Putamen (tissue), 1 donor: ENCODE measurements around the gene VWA2.

Source experiments
- DNase-seq: peaks from one replicate; pipeline ENCODE4 v3.0.0-alpha.2; 2016; ENCODE audit warnings: low spot score

The VWA2 gene

DNA sequence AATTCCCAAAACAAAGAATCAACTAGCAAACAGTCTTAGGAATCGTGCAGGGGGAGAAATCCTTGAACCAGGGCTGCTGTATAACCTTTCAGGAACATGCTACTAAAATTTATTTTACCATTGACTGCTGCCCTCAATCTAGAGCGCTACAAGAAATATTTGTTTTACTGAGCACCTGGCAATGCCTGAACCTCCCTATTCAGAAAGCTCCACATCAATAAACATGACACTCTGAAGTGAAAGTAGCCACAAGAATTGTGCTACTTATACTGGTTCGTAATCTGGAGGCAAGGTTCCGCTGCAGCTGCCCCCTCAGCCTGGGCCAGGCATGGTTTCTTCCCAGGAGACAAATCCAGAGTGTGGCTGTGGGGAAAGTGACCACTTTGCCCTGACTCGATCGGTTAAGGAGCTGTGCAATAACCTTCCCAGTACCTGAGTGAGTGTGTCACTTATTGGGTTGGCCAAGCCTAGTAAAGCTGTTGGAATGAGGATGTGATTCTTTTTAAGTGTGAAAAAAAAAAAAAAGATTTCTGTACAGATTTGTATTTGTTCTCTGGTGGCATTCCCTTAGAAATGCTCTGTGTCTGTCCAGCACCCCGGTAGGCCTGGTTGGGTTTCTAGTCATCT, 7.7 kb downstream of the VWA2 start:
- DNase-seq: no peak

DNA sequence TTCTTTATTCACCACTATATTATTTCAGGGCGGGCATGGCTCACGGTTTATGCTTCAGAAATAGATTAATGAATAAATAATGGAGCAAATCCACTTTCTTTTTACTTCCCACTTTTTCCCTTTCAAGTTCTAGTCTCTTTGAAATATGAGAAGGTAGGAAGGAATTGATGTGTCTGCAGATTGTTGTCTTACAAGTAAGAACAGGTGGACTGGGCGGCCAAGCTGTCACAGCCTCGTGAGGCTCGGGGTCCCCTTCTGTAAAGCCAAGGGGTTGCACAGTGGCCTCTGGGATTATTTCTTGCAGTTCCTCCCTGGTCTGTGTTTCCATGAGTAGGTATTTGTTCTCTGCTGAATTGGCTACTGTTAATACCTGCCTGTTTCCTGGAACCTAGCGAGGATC, 11.2 kb downstream of the VWA2 start:
- no peak for DNase-seq

DNA sequence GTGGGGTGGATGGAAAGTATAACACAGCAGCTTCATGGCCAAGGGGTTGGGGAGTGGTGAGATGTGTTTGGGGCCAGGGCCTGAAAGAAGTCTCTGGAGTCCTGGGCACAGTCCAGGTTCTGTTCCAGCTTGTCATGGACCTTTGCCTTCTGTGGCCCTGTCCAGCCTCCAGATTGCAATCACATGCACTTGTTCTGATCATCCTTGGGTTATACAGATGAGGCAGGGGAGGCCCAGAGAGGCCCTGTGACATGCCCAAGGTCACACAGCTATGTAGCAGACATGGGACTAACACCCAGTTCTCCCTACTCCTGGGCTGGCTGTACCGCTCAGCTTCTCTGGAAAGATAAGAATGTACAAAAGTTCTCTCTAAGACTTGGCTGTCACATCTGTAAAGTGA, 11.7 kb downstream of the VWA2 start:
- no peak for DNase-seq

DNA sequence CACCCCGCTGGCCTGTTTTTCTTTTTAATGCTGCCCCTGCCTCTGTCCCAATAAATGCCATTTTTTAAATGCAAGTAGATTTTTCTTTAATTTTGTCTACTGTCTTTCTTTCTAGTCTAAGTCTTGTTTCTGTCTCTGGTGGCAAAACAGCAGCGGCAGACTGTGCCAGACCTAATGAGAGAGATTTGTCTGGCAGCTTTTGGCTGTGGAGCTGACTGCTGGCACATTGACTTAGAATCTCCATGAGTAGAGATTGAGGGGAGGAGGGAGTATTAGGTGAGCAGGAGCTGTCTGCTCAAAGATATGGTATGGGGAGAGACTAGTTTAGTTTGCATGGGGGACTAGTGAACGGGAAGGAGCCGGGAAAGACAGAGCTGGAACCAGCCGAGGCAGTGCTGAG, 13.0 kb downstream of the VWA2 start:
- no peak for DNase-seq

DNA sequence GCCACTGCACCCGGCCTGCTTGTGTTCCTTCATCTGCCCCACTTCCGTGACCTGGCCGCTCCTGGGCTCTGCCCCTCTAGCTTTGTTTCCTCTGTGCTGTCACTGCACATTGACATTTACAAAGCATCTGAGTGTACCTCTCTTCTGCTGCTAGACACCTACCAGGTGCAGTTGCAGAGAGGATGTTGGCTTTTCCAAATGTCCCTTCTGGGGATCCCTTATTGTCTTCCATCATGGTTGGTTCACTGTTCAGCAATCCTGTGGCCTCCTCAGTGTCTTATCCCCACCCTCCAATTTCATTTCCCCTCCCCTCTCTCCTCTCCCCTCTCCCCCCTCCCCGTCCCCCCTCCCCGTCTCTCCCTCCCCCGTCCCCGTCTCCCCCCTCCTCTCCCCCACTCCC, 13.8 kb downstream of the VWA2 start:
- DNase-seq: no peak

DNA sequence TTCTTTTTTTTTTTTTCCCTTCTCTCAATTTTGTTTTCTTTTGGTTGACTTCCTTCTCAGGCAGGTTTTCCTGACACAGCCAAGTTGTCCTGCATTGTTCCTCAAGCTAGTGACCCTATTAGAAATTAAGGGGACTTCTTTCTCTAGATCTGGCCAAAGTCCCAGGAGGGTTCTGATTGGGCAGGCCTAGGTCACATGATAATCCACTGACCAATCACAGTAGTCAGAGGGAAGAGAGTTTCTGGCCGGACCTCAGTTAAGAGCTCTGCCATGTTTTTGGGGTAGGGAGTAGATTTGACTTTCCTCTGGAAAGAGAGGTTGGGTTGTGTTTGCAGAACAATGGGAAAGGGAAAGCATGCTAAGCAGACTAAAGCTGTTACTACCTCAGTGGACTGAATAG, 16.2 kb downstream of the VWA2 start:
- no peak for DNase-seq

DNA sequence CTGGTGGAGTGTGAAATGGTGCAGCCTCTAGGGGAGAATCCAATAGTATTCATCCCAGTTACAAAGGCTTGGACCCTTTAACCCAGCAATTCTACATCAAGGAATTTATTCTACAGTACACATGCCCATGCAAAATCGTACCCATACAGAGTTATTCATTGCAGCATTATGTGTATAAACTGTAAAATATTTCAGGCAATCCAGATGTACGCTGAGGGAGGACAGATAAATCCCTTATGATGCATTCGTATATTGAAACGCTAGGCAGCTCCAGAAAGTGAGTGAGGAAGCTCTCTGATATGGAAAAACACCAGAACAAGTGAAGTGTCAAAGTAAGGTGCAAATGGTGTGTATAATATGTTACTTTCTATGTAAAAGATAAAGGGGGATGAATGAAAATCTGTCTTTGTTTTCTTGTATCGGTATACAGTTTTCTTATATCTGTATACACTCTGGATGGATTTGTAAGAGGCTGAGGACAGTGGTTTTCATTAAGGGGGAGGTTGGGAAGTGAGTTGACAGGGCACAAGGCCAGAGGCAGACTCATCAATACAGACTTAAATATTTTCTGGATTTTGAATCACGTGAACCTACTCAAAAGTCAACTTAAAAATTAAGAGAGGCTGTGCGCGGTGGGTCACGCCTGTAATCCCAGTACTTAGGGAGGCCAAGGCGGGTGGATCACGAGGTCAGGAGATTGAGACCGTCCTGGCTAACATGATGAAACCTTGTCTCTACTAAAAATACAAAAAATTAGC, 17.1 kb downstream of the VWA2 start:
- DNase-seq: no peak

DNA sequence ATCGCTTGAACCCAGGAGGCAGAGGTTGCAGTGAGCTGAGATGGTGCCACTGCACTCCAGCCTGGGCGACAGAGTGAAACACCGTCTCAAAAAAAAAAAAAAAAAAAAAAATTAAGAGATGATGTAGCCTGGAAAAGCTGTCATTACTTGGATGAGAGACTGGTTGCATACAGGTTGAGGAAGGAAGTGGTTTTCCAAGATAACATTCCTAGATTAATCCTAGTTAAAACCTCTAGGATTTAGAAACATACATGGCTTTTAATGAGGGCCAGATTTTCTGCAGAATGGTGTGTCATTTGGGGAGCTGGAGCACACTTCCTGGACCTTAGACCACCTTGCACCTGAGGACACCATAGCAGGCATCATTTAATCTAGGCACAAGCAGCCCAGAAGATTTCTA, 17.8 kb downstream of the VWA2 start:
- no peak for DNase-seq

DNA sequence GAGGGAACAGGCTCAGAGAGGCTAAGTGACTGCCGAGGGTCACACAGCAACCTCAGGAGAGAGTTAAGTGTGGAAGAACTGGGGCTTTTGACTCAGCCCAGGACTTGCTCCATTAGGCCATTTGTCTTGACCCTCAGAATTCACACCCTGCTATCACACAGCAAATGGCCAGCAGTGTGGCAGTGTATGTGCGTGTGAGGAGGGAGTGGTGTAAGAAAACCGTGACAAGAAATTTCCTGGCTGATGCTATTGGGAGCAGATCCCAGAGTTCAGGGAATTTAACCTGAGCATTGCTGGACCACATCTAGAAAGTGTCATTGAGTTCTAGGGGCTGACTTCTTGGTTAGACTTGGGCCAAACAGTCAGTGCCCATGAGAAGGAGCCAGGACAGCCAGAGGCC, 18.4 kb downstream of the VWA2 start:
- DNase-seq: no peak

DNA sequence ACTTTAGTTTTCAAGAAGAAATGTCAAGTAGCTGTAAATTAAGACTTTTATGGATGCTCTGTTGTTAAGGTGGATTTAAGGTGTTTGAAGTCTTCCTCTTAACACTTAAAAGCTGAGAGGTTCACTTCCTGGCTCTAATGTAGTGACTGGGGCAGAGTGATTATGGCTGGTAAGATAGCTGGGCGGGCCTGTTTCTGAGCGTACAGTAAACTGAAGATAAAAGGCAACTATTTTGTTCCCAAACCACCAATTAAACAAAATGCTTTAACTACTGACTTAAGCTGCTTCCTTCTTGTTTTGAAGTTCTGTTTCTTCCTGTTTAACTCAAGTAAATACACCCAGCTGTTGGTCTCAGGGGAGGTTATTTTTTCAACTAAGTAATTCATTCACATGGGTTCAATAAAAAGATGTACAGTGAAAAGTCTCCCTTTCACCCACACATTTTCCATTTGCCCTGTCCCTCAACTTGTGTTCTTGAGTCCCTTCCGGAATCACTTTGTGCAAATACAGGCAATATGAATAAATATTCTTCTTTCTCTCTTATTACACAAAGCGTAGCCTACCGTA, 19.3 kb downstream of the VWA2 start:
- DNase-seq: no peak

DNA sequence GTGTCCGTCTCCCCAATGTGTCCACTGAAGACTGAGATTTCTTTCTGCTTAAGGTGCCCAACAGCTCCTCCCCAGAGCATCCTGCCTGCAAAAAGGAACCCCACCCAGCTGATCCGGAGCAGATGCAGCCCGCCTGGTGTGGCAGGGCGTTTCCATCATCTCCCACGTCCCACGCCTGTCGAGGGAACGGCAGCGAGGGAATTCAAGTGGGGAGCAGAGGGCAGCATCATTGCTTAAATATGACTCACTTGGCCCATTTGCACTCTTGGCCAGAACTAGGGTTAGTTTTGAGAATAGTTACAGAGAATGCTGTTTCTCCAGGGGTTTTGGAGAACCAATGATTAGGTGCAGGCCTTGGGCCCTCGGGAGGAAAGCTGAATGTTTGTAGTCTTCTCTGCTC, 20.8 kb downstream of the VWA2 start:
- DNase-seq: no peak

DNA sequence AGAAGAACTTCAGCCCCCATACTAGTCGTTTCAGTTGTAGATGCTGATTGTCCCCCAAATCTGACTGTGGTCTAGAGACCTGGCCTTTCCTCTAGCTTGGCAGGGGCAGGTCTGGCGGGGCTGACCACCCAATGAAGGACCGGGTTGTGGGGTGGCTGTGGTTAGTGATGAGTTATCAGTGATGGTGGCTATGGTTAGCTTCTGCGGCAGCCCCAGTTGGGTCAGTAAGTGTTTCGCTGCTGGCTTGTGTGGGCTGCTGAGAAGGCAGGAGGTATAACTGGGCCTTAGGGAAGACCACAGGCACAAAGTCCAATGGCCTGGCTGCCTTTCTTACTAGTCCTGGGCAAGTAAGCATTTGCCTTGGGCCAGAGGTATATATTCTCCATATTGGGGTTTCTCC, 21.3 kb downstream of the VWA2 start:
- no peak for DNase-seq

DNA sequence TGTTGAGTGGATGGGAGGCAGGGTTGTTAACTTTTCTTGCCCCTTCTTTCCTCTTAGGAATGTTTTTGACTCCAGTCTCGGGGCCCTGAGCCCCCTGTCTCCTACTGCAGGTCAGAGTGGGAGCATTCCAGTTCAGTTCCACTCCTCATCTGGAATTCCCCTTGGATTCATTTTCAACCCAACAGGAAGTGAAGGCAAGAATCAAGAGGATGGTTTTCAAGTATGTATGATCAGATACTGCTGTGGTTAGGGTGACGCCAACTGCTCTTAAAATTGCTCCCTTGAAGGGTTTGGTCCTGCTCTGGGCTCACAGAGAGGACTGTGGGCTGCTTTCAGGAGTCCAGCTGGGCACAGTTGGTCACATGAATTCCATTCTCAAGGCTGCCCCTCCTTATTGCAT, 22.0 kb downstream of the VWA2 start:
- no peak for DNase-seq

DNA sequence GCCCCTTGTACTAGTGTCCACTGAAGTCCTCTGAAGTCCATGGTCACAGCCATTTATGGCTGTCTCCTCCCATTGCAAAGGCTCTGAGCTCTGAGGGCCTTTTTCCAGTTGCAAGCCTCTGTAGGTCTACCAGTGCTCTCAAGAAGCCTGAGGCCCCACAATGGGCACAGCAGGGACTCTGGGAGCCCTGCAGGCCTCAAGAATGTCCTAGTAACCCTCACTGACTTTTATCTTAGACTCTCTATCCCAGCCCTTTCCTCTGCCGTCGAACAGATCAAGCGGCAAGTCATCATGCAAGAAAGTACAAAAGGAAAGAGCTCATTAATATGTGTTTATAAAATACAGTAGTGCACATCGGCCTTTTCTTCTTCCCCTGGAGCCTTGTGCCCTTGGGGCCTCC, 23.4 kb downstream of the VWA2 start:
- DNase-seq: no peak

DNA sequence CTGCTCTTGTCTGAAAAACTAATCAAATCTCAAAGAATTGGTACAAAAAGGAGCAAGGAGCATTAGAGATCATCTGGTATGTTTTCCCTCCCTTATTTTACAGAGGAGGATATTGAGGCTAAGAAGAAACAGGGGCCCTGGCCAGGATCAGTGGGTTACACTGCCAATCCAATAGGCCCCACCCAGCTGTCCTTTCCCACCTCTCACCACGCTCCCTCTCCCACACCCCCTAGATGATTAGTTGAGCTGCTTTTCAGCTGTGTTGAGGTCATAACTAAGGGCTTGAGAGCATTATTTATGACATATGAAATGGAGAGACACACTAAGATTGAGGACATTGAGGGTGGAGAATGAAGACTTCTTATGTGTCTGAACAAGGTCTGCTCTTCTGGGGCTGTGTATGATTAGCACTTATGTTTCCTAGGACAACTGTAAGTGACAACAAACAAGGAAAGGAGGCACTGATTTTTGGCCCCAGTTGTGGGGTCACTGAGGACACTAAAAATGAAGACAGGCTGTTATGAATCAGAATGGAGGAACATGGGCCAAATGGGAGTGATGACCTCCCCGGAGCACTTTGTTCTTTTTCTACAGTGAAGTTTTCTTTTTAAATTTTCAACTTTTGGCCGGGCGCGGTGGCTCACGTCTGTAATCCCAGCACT, 26.5 kb downstream of the VWA2 start:
- no peak for DNase-seq

DNA sequence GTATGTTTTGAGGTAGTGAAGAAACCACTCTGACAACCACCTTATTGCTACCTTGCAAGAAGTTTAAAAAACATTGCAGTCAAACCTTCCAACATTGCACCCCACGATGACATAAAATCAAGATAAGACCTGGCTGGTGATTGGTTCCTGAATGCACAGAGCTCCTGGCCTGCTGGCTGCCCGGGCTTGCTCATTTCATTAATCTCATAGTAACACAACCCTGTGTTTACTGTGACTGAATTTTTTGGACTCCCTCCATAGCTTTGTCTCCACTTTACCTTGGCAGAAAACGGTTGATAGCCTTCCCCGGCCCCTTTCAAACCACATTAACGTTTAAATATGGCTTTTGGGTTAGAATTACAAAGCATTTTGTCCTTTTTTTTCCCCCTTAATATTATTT, 27.5 kb downstream of the VWA2 start:
- DNase-seq: no peak

DNA sequence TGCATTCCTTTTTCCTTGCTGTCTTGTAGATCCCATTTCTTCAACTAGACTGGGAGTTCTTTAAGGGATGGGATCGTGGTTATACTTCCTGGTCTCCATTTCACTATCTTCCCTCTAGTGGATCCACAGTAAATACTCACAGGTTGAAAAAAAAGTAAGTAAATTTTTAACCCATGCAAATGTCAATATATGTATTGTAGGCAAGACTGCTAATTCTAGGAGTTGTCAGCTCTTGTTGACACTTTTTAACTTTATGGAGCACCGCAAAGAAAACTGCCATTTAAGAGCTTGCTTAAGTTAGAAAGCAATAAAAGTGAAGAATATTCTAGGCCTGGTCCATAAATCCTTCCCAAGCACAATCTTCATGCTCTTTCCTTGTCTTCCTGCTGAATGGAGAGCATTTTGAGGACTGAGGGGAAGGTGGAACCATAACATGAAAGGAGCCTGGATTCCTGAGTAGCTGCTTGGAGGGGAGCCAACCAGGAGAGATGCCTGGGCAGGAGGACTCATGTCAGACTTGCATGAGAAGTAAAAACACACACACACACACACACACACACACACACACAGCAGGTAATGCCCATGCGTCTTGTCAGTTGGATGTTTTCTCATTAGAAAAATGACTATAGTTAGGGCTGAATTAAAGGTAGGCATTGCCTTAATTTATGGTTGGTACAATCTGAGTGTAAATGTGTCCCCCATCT, 32.2 kb downstream of the VWA2 start:
- DNase-seq: no peak

DNA sequence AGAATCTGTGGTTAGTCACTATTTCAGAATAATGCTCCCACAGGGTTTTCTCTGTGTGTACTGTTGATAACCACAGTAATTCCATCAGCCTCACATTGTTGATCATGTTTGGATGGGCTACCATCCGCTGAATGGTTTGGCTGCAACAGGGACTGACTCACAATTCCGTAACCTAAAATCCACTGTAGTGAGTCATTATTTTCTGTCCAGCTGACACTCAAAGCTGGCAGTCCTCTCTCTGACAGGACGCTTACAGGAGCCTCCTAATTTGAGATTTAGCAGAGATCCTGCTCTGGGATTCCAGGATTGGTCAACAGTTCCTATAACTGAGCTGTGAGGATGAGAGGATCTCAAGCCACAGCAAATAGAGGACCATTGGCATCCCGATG, 32.7 kb downstream of the VWA2 start:
- no peak for DNase-seq

DNA sequence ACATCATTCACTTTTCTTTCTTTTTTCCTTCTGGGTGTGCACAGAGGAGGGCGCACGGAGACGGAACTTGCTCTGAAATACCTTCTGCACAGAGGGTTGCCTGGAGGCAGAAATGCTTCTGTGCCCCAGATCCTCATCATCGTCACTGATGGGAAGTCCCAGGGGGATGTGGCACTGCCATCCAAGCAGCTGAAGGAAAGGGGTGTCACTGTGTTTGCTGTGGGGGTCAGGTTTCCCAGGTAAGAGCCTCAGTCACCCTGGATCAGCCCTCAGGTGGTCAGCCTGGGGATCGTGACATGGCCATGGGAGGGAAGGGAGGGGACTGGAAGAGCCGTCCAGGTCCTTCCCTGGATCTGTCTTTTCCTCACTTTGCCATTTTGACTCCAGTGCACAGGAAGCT, 33.6 kb downstream of the VWA2 start:
- DNase-seq: no peak

DNA sequence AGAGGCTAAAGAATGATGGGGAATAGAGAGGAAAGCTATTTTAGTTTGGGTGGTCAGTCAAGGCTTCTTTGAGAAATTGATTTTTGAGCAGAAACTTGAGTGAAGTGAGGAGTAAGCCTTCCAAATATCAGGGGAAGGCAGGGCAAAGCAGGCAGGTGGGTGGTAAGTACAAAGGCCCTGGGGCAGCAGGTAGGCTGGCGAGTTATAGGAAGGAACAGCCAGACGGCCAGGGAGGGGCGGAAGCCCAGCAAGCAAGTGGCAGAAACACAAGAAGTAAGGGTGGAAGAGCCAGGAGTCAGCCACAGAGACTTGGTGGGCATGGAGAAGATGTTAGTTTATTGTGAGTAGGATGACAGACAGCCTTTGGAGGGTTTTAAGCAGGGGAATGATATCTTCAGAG, 34.9 kb downstream of the VWA2 start:
- DNase-seq: no peak

DNA sequence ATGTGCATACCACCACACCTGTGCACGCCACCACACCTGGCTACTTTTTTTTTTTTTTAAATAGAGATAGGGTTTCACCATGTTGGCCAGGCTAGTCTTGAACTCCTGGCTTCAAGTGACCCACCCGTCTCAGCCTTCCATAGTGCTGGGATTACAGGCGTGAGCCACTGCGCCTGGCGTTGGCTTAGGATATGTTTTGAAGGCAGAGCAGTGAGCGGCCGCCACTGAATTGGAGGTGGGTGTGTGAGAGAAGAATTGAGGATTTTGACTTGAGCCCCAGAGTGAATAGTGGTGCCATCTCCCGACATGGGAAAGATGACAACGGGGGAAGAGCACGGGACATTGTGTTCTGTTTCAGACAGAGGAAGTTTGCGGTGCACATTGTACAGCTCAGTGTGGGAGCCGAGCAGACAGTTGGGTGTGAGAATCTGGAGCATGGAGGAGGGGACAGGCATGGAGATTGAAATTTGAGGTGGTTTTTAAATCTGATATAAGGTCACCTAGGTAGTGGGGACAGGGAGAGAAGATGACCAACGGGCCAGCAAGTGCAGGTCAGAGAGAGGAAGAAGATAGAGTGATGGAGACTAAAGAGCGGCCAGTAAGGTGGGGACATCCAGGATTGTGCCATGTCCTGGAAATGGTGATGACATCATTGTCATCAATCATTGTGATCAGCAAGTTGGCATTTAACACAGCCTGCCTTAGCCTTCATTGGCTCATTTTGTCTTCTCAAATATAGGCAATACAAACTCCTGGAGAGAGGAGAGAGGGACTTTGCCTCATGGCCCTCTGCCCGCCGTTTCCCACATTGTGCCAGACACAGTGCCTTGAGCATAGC, 35.8 kb downstream of the VWA2 start:
- DNase-seq: no peak

DNA sequence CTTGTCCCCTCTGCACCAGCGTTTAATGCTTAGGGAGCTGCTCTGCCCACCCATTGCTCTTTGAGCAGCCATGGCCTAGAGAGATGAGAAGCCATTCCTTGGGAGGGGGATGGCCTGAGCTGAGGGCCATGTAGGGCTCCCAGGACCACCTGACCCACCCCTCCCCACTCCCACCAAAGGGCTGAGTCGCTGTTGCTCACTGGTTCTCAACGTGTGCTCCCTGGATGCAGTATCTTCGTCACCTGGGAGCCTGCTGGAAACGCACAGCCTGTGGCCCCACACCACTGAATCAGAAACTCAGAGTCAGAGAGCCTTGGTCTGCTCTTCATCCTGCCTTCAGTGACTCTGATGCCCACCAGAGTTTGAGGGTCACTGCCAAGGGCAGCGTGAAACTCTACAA, 37.0 kb downstream of the VWA2 start:
- DNase-seq: no peak
